Activated naive CD4-positive, alpha-beta T cell (primary cell): Measurements from ENCODE around the gene NTM.

Source experiments
- DNase-seq, 4 experiments: peaks; one replicate each; lab custom pipeline; 2025; lab: John Stamatoyannopoulos, UW

NTM gene

DNA sequence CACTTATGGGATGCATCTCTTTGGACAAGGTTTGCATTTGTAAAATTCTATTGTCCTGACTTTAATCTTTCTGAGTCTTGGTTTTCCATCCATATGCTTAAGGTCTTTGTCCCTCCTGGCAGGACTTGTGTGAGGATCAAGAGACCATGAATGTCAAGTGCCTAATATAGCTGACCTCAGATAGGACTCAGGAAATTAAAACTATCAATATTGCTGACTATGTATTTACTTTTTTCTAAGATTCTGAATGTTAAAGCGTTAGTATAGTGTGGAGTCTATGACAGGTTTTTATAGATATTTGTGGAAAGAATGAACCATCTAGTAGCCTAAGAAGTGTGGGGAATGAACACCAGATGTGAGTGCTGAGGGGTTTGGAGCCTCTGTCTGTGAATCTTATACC, 637.8 kb downstream of the NTM start:
- no peak for DNase-seq

DNA sequence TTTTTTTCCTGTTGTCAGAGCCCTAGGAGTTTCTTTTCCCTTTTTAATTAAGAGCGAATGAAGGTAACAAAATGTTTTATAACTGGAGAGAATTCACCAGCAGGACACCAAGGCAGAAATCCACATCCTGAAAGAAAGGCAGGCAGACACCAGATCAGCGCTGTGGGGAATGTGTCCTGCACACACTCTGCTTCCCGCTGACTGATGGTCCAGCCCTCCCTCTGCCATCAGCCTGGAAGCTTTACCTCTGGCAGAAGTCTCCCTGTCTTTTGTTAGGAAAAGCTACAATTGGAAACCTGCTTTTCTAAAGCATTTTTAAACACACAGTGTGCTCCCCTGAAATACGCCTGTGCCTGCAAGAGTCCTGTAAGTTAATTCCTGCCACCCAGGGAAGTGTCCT, 638.5 kb downstream of the NTM start:
- no peak for DNase-seq

DNA sequence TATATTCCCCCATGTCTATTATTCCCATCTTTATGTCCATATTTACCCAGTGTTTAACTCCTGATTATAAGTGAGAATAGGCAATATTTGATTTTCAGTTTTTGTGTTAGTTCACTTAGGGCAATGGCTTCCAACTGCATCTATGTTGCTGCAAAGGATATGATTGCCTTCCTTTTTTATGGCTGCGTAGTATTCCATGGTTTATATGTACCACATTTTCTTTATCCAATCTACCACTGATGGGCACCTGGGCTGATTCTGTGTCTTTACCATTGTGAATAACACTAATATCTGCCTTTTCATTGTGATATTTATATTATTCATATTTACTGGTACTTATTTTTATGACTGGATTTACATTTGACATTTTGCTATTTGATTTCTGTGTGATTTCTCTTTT, 649.6 kb downstream of the NTM start:
- no peak for DNase-seq

DNA sequence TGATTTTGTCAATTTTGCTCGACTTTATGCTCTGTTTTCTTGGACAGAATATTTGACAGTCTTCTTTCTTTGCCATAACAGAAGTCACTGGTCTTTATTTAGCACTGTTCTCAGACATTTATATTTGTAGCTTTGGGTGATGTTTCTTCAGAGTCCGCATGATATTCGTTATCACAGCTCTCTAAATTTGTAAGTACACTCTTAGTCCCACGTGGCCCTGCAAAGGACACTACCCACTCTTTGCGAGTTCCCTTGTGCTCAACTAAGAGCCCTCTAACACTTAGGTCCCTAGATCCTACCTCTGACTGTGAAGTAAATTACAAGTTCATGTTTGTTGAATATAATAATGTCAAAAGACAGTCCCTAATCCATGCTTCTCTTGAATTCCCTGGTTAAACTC, 651.9 kb downstream of the NTM start:
- no peak for DNase-seq

DNA sequence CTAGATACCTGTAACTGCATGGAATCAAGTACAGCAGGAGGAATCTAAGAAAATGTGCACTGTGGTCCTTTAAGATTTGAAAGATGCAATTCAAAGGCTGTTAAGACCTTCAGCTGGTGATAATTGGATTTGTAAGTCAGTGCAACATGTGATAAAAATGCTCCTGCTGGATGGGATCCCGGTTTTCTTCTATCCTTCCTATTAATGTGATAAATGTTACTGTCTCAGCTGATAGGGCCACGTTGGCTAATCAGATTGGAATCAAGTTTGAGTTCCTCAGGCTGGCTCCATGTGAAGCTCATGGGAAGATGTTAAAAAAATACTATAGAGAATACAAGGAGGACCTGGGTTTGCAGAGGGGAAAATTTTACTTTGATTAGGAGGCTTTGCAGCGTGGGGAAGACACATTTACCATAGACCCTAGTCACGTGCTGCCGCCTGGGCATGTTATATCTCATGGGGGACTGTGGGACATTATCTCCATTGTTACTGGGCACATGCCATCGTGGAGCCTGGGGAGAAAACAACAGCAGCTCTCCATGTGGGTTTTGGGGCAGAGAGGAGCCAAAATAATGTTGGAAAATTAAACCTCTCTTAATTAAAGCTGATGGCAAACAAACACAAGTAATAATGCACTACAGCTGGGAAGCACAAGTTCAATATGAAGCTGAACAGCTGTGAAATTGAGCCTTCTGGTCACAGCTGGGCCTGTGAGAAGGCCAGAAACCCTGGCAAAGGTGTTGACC, 652.5 kb downstream of the NTM start:
- DNase-seq, result no peak

DNA sequence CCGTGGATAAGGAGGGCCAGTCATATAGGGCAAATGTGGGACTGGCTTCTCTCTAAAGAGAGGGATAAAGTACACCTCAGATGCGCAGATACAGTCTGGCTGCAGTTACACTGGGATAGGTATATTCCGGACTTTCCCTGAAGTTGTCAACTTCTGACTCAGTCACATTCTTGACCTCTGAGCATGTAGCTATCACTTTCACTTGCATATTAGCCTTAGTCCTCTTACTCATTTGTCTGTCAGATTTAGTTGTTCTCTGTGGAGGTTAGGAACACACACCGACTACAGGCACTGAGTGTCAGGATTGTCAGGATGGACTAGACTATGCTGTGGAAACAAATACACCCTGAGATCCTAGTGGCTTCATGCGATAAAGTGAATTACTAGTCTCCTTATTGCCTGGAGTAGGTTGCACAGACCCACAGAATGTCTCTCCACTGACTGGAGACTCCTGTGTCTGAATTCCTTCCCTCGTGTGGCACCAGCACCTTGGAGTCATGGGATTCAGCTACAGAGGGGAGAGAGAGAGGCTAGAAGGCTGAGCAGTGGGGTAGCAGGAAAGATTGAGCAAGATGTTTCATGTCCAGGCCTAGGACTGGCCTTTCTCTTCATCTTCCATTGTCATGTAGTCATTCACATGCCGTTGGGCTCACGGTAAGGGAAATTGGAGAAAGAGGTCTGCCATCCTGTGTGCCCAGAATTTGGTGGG, 654.3 kb downstream of the NTM start:
- DNase-seq, result no peak

DNA sequence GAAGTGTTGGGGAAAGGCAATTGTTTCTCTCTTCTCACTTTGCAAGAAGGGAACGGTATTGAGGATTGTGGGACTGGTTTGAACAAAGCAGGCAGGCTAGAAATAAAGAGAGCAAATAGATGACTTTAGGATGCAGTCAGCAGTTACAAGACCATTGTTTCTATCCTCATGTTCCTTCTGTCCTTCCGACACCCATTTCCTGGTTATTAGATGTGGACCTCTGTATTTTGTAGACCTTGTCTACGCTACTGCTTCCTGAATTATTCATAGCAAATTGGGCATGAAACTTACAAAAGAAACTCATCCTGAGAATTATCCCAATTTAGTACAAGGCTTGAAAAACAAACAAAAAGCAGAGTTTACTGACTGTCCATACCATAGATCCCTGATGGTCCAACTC, 656.3 kb downstream of the NTM start:
- DNase-seq, result no peak

DNA sequence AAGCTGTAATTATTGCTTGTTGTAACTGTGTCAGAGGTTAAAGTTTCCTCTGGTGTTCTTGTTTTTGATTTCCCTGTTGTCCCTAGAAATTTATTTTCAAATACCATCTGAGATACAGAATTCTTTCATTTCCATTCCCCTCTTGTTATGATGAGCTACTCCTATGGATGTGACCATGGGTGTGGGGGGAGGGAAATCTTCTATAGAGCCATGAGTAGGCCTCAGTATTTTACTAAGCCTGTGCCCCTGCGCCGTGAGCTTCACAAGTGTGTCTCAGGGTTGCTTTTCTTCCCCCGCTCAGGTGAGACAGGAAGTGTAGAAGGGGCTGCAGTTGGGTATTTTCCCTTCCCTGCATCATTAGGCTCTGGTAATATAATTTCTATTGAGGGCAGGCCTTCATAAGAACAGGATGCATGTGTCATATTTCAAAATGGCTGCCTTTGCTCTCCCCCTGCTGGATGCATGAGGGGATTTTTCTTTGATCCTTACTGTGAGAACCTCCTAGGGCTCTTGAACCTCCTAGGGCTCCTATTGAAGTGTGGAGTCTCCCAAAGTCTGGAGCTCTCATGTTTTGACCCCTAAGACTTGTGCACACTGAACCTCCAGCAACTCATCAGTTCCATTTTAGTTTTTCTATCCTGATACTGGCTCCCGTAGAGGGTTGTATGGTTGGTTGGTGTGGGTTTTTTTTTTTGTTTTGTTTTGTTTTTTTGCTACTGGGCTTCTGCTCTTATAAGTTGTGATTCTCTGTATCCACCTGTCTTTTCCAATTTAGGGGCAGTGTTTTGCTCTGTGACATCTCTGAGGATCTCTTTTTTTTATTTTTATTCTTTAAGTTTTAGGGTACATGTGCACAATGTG, 658.2 kb downstream of the NTM start:
- no peak for DNase-seq

DNA sequence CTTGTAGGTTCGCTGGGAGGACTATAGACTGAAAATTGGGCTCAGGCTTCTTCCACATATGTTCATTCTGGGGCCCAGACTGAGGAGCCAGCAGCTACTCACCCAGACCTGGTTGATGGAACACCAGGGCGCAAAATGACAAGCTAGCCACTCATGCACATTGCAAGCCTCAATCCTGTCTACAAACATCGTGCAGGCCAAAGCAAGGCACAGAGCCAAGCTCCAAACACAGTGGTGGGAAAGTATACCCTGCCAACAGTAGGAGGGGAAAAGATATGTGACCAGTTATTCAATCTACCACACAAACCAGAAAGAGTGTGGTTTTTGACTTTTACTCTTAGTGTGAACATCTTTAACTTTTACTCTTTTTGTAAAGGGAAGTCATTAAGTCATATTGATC, 660.5 kb downstream of the NTM start:
- no peak for DNase-seq

DNA sequence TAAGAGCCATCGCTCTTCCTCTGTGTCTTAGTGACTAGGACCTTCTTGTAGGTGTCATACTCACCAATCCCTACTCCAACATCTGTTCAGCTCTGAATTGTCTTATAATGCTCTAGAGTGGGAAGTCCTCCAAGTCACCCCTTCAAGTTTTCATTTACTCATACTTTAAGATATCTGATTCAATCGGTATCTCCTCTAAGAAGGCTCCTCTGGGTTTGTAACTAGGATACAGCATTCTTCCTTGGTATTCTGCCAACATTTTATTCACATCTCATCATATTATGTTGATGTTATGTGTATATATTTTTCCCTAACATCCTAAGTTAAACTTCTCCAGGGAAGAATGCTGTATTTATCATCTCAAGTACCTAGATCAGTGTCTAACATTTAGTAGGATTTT, 662.1 kb downstream of the NTM start:
- no peak for DNase-seq

DNA sequence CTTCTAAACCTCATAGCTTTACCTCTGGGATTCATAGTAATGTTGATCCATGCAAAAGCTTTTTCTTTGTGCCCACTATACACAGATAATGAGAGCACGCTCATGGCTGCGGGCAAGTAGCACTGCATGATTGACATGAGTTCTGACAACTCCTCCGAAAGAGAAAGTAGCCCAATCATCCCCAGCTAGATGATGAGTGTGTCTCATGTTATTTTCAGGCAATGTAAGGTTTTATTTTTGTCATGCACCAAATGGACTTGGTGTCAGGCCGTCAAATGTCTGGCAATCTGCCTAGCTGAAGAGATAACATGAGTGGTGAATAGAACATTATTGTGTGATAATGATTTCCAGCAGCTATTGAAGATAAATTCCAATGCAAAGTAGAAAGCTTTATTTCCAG, 662.6 kb downstream of the NTM start:
- DNase-seq, result no peak

DNA sequence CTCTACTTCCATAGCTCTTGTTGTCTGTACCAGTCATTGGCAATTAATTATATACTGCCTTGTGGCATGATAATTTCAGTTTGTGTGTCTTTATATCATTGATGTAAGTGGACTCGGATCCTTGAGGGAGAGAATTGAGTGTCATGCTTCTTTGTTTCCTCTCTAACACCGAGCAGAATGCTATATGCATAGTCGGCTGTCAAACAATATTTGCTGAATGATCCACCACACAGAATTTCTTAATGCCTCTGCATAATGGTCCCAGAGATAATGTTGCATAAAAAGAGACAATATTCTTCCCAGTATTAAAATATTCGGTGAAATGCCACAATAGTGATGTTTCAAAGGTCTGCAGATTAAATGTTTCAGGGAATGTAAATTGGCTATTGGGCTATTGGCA, 664.8 kb downstream of the NTM start:
- DNase-seq, result no peak

DNA sequence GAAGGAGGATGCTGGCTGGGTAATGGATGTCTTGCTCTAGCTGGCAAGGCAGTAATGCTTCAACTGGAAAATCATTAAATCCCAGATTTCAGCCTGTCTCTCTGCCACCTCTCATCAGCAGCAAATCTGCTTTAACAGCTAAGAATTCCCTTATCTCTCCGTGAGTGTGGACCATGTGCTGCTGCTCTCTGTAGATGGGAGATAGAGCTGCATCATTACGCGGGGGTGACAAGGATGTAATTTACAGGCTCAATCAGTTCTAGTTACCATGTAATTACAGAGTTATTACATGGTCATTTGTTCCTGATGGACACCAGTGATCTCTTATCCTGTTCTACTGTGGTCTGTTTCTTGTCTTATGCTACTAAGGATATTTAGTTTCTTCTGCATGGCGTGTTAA, 665.4 kb downstream of the NTM start:
- DNase-seq, result no peak

DNA sequence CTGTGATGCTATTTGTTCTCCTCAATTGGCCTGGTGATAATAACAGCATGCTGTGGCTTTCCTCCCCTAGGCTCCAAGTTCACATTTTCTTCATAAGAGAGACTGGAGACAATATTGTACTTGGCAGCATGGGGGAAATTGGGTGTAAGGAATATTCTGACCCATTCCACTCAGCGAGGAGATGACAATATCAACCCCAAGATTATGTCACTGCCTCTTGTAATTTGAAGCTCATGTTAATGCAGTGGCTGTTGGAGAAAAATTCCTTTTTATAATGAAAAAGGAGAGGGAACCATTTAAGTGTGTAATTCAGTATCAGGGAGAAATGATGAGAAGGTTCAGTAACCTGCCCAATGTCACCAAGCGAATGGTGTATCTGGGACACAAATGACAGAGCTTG, 665.8 kb downstream of the NTM start:
- DNase-seq, result no peak

DNA sequence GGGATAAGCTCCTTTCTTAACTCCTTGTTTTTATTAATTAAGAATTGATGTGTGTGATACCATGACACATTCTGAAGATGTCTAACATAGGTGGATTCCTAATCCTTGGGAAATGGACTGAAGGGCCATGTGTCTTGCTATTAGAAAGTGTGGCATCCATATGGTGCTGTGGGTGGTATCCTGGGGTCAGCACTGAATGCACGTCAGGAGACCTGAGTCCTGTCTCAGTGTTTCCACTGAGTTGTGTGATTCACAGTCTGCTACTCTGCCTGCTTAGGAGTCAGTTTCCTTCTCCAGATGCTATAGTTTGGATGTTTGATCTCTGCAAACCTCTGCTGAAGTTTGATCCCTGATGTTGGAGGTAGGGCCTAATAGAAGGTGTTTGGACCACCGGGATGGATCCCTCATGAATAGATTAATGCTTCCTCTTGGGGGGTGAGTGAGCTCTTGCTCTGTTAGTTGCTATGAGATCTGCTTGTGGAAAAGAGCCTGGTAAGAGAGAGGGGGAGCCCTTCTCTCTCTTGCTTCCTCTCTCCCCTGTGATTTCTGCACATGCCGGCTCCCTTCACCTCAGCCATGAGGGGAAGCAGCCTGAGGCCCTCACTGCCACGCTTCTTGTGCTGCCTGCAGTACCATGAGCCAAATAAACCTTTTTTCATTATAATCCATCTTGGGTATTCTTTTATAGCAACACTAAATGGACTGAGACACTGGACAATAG, 666.5 kb downstream of the NTM start:
- no peak for DNase-seq

DNA sequence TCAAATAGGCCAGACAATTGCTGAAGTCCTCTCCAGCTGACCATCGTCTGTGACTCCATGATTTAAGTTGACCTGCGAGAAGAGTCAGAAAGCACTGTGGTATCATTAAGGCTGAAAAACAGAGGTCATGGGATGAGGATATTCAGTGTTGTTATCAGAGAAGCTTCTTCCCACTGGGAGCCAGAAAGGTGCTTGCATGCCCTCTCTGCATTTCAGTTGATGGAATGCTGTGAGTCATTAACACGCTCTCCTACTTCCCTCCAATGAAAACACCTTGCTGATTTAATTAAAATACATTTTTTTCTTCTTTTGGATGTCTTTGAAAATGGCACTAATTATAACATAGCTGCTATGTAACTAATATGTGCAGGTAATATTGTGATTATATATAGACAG, 667.0 kb downstream of the NTM start:
- no peak for DNase-seq

DNA sequence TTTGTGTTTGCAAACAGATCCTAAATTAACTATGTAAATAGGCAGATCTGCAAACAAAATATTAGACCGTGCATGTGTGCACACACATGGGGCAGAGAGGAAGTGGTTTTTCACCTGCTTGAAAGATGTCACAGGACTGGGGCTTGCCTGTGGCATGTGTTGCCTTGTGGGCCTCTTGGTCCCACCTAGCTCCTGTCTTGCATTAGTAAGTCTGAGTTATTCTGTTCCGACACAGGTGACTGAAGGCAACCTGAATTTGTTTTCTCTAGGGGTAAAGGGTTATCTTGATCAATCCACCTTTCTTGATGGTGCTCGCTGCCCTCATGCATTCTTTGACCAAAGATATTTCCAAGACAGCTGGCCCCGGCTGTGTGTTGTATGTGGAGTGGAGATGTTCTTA, 667.5 kb downstream of the NTM start:
- no peak for DNase-seq

DNA sequence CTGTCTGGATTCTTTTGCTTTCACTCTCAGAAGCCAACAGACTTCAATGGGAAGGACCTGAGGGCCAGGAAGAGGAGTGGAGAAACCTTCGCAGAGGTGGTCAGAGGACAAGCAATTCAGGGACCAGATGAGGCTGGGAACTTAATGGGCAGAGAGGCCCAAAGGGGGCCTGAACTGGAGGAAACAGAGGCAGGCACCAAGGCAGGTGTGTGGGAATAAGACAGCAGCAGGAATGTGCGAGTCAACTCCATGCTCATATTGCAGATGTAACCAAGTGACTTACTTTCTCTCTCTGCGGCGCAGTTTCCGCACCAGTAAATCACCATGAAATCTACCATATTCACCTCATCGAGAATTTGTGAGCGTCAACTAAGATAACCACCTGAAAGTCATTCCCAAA, 669.1 kb downstream of the NTM start:
- DNase-seq, result no peak

DNA sequence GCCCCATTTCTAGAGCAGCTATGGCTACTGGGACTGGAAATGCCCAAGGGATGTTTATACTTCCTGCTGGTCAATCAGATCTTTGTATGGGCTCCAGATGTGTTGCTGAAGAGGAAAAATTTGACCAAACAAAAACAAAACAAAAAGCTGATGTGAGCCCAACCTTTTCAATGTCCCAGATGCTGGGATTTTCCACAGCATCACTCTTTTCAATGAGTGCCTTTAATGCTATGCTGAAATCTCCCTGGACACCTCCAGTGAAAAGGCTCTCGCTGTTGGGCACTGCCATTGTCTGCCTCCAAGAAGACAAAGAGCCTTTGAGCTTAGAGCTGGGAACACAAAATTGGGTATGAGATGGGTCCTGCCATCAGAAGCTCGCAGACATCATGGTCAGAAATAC, 671.9 kb downstream of the NTM start:
- DNase-seq, result no peak

DNA sequence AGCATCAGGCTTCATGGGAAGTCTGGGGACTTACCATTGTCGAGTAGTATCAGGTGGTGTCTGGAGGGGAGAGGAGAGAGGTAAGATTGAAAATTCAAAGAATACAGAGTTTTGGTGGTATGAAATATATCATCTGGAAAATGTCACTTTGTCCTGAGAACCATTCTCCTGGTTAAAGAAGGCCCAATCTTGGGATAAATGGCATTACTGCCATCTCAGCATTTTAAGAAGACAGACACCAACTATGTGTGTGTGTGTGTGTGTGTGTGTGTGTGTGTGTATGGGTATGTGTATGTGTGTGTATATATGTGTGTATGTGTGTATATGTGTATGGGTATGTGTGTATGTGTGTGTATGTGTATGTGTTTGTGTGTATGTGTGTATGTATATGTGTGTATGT, 673.3 kb downstream of the NTM start:
- no peak for DNase-seq

DNA sequence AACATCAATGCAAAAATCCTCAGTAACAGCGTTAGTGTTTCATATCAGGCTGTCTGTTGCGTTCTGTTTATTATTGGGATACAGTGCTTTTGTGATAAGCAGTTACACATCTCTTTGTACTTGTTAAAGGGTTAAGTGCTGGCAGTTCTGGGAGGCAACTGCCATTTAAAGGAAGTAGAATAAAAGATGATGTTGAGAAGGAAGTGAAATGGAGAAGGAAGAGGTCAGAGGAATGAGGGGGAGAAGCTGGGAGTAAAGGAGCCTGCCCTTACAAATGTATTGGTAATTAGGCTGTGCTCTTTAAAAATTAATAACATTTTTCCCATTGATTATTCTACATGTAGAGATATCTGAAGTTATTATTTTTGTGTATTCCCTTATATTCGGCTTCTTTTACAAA, 674.7 kb downstream of the NTM start:
- no peak for DNase-seq

DNA sequence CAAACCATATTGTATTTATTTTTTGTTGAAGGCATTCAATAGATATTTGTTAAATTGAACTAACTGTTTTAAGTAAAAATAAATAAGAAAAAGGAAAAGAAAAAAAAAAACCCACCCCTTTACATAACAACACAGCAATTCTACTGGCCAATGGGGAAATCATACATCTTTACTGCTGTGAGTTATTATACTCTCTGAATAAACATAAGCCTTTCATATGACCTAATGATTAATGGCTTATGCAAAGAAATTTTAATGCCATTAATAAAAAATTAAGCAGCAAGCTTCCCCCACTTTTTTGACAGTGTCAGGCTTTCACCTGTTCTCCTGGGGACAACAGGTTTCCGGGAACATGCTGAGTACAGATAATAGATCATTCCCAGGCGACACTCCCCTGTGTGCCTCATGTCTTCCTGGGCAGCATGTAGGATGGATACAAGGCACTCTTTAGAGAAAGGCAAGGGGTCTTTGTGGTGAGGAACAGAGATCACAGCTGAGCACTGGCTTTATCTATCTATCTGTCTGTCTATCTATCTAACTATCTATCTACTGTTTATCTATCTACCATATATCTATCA, 676.0 kb downstream of the NTM start:
- no peak for DNase-seq
